Immature natural killer cell (primary cell): ENCODE data around the gene SMAD9. TPM values are rescaled to one million over a fixed set of nuclear protein-coding genes. Genes with fewer than 3 reads are reported as not detected.

Experiments used
- DNase-seq, 3 donors: peaks; one replicate each; pipeline ENCODE4 v3.0.0; 2022; ENCODE audit warnings: mixed read lengths in 1 of 3
- H3K27ac Mint-ChIP-seq, 6 donors: one replicate each; pipeline ENCODE4 v1.8.0; 2020; ENCODE audit warnings: mixed read lengths in 6 of 6, mild to moderate bottlenecking in 5 of 6, inconsistent platforms in 4 of 6, moderate library complexity in 3 of 6
- H3K27me3 Mint-ChIP-seq, 3 donors: one replicate each; pipeline ENCODE4 v1.8.0; 2020 to 2021; ENCODE audit warnings: low read depth in 3 of 3, mild to moderate bottlenecking in 3 of 3, mixed read lengths in 3 of 3, moderate library complexity in 3 of 3, inconsistent platforms in 1 of 3
- H3K36me3 Mint-ChIP-seq, 3 donors: one replicate each; pipeline ENCODE4 v1.8.0; 2020; ENCODE audit warnings: mixed read lengths in 3 of 3, inconsistent platforms in 2 of 3, mild to moderate bottlenecking in 2 of 3
- H3K4me1 Mint-ChIP-seq, 2 donors: one replicate each; pipeline ENCODE4 v1.8.0; 2020; ENCODE audit warnings: inconsistent platforms in 2 of 2, mild to moderate bottlenecking in 2 of 2, mixed read lengths in 2 of 2, moderate library complexity in 1 of 2
- H3K4me3 Mint-ChIP-seq, 5 donors: one replicate each; pipeline ENCODE4 v1.8.0; 2020; ENCODE audit warnings: mild to moderate bottlenecking in 5 of 5, mixed read lengths in 5 of 5, inconsistent platforms in 3 of 5, moderate library complexity in 3 of 5
- H3K9me3 Mint-ChIP-seq, 6 donors: one replicate each; pipeline ENCODE4 v1.8.0; 2020; ENCODE audit warnings: mild to moderate bottlenecking in 6 of 6, mixed read lengths in 6 of 6, inconsistent platforms in 4 of 6, moderate library complexity in 3 of 6
- polyA plus RNA-seq, 3 donors: library from polyadenylated mRNA; unstranded; fragments of 300-500 nt; fragmentation: Illumina TruSeq; gene quantifications; one replicate each; pipeline ENCODE4 v1.2.3, GENCODE V29; 2021

Gene SMAD9
- polyA plus RNA-seq, 3 donors from 2014 or later = 0.07 TPM; not detected in 2

- Mint-ChIP-seq H3K36me3 (no peaks in the 10 kb centered on the region), H3K27me3 (peaks cover 7 to 14% (median 11%) of the 10 kb centered on the region in 3 donors), H3K4me1 (peaks cover 1 to 3% of the 10 kb centered on the region in 2 donors), H3K9me3 (no peaks in the 10 kb centered on the region), H3K4me3 (no peak overlapping the region), H3K27ac (no peak overlapping the region)
- no peak for DNase-seq
Measured at GRCh38 chr13:36813225-36813624, 106.8 kb downstream of the SMAD9 start.

- H3K27me3 Mint-ChIP-seq = peaks cover 13 to 18% (median 15%) of the 10 kb centered on the region in 3 donors
Measured at GRCh38 chr13:36807616-36808015, 112.4 kb downstream of the SMAD9 start.

GRCh38 chr13:36806102-36806501 is 113.9 kb downstream of the SMAD9 start:
- peaks cover 9 to 17% (median 10%) of the 10 kb centered on the region in 3 donors for H3K27me3 Mint-ChIP-seq
- H3K4me1 Mint-ChIP-seq = no peaks in the 10 kb centered on the region
- H3K36me3 Mint-ChIP-seq = no peaks in the 10 kb centered on the region
- no peaks in the 10 kb centered on the region for H3K9me3 Mint-ChIP-seq
- DNase-seq = no peak
- no peak overlapping the region for H3K4me3 Mint-ChIP-seq
- no peak overlapping the region for H3K27ac Mint-ChIP-seq

More at GRCh38 chr13:36807616-36808015, 112.4 kb downstream of the SMAD9 start:
- no peaks in the 10 kb centered on the region for H3K4me1 Mint-ChIP-seq
- no peaks in the 10 kb centered on the region for H3K9me3 Mint-ChIP-seq
- H3K4me3 Mint-ChIP-seq = no peak overlapping the region
- H3K27ac Mint-ChIP-seq = no peak overlapping the region
- no peak for DNase-seq
- H3K36me3 Mint-ChIP-seq = no peaks in the 10 kb centered on the region

GRCh38 chr13:36804588-36804987 is 115.5 kb downstream of the SMAD9 start:
- H3K4me3 Mint-ChIP-seq = no peak overlapping the region
- no peaks in the 10 kb centered on the region for H3K9me3 Mint-ChIP-seq
- H3K27ac Mint-ChIP-seq = no peak overlapping the region
- H3K36me3 Mint-ChIP-seq = no peaks in the 10 kb centered on the region
- H3K4me1 Mint-ChIP-seq = no peaks in the 10 kb centered on the region
- DNase-seq = no peak
- peaks cover 9 to 14% (median 10%) of the 10 kb centered on the region in 3 donors for H3K27me3 Mint-ChIP-seq

GRCh38 chr13:36801035-36801434 is 119.0 kb downstream of the SMAD9 start:
- peaks cover 2 to 13% (median 9%) of the 10 kb centered on the region in 3 donors for H3K27me3 Mint-ChIP-seq
- H3K4me1 Mint-ChIP-seq = no peaks in the 10 kb centered on the region
- no peak overlapping the region for H3K27ac Mint-ChIP-seq
- DNase-seq = no peak
- no peak overlapping the region for H3K4me3 Mint-ChIP-seq
- no peaks in the 10 kb centered on the region for H3K9me3 Mint-ChIP-seq
- no peaks in the 10 kb centered on the region for H3K36me3 Mint-ChIP-seq

- Mint-ChIP-seq H3K4me1 (no peaks in the 10 kb centered on the region), H3K9me3 (no peaks in the 10 kb centered on the region), H3K27me3 (peaks cover 2 to 12% (median 3%) of the 10 kb centered on the region in 3 donors), H3K27ac (no peak overlapping the region), H3K36me3 (no peaks in the 10 kb centered on the region), H3K4me3 (no peak overlapping the region)
- DNase-seq = no peak
Measured at GRCh38 chr13:36796052-36796451, 124.0 kb downstream of the SMAD9 start.

- H3K9me3 Mint-ChIP-seq = no peaks in the 10 kb centered on the region
- no peaks in the 10 kb centered on the region for H3K36me3 Mint-ChIP-seq
- no peaks in the 10 kb centered on the region for H3K4me1 Mint-ChIP-seq
- H3K27ac Mint-ChIP-seq = no peak overlapping the region
- H3K27me3 Mint-ChIP-seq = peaks cover 3 to 12% (median 3%) of the 10 kb centered on the region in 3 donors
- H3K4me3 Mint-ChIP-seq = no peak overlapping the region
- no peak for DNase-seq
Measured at GRCh38 chr13:36795463-36795862, 124.6 kb downstream of the SMAD9 start.

Other genes with a start within 250 kb of the SMAD9 start
- not detected for gene SERTM1, start 246.2 kb downstream of the SMAD9 start, polyA plus RNA-seq
- gene RFXAP, start 101.0 kb downstream of the SMAD9 start, polyA plus RNA-seq = 1 to 10 TPM; 2.6 to 4.8 (median 4.3) TPM
- gene ALG5, start 79.1 kb upstream of the SMAD9 start, polyA plus RNA-seq = 100 to 1,000 TPM in 2 of 3 donors, 10 to 100 TPM in 1; 73.9 to 135 (median 100) TPM
- 10 to 100 TPM; 51.2 to 64.0 (median 62.8) TPM for gene EXOSC8, start 80.5 kb upstream of the SMAD9 start, polyA plus RNA-seq
- gene SUPT20H, start 139.4 kb upstream of the SMAD9 start, polyA plus RNA-seq = 10 to 100 TPM; 31.5 to 47.2 (median 40.3) TPM
- not detected for gene CSNK1A1L, start 185.4 kb upstream of the SMAD9 start, polyA plus RNA-seq